Testis (tissue), 2 donors: ENCODE results near the gene COLGALT1.

Experiments
- CTCF ChIP-seq, 3 experiments: fragments of 450-650 bp in 2 of 3; fragments of 200-600 bp in 1 of 3; sonication (generic) in 1 of 3; IDR thresholded peaks; one replicate each; pipeline ENCODE4 v1.5.1; 2016 to 2019; ENCODE audit warnings: antibody characterized with exemption in 3 of 3, mild to moderate bottlenecking in 2 of 3, moderate library complexity in 1 of 3
- POLR2A ChIP-seq: fragments of 450-650 bp; IDR thresholded peaks from one replicate; pipeline ENCODE4 v1.6.1; 2017; ENCODE audit warnings: antibody characterized with exemption, mild to moderate bottlenecking, moderate library complexity

DNA sequence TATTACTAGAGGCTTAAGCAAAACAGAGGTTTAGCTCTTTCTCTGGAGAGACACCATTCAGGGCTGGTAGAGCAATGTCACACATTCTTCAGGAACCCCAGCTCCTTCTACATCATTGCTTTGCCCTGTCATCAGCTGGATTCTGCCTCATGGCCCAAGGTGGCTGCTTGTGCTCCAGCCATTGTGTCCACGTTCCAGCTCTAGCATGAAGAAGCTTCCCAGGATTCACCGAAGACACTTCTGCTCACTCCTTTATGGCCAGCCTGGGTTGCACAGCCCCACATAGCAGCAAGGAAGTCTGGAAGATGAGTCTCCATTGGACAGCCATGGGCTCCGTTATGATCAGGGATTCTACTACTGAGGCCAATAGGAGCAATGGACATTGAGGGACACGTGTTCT, 30.8 kb upstream of the COLGALT1 start:
- no peak for TF ChIP-seq CTCF (IDR thresholded peaks at IDR 0.05)
- no peak for TF ChIP-seq POLR2A
